NT2/D1 (cell line): Measurements from ENCODE around the gene GPR32.

ENCODE experiments used
- SUZ12 ChIP-seq: IDR thresholded peaks from 2 replicates; pipeline ENCODE4 v1.6.1; 2011; ENCODE audit not compliant: insufficient read length, insufficient read depth; ENCODE audit errors: extremely low read depth
- YY1 ChIP-seq: IDR thresholded peaks from 2 replicates; pipeline ENCODE4 v1.6.1; 2011; ENCODE audit not compliant: insufficient read length, insufficient read depth
- ZNF274 ChIP-seq: IDR thresholded peaks from 2 replicates; pipeline ENCODE4 v1.6.1; 2011; ENCODE audit warnings: mild to moderate bottlenecking, low read depth, low read length

- TF ChIP-seq SUZ12 = no peak
- TF ChIP-seq YY1 = no peak
- no peak for TF ChIP-seq ZNF274
Observed at GRCh38 chr19:50819636-50820035, 49.4 kb downstream of the GPR32 start.
